NK-92 (cell line): Measurements from ENCODE around the gene SESTD1.

Source experiments
- DNase-seq: peaks from one replicate; lab custom pipeline; 2025; ENCODE audit not compliant: unreplicated experiment; lab: John Stamatoyannopoulos, UW

Gene SESTD1

GRCh38 chr2:179191110-179191509, 73.5 kb downstream of the SESTD1 start:
- no peak for DNase-seq

DNA sequence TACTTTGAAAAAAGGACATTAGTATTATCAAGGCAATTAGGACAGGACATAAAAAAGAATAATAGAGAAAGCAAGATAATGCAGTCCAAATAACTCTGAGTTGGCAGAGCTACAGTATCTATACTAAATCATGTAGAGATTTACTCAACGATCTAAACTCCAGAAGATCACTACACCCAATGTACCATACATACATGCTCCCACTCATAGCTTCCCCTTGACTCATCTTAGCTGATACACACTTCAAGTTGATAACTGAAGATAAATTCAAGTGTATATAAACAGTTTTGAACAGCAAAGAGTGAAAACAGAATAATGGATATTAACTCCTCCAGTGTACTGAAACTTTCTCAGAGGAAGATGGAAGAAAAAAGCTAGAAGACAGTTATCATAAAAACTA, 78.5 kb downstream of the SESTD1 start:
- no peak for DNase-seq

GRCh38 chr2:179184610-179185009, 80.0 kb downstream of the SESTD1 start:
- DNase-seq = no peak

DNA sequence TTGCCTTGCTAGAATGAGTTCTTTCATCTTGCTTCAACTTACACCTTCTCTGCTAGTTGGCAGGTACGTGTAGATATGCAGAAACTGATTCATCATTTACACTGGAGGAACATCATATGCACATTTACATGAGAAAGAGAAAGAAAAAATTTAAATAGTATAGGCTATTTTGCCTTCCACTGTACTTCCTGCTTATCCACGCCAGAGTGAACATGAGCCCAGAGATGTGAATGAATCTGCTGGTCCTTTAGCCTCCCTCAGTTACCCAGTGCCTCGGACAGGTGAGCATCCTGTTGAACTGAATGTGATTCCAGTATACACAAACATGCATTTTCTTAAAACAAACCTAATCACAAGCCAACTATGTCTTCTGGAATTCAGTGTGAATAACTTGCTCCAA, 83.6 kb downstream of the SESTD1 start:
- no peak for DNase-seq

- no peak for DNase-seq
These were observed 84.4 kb downstream of the SESTD1 start for GRCh38 chr2:179180242-179180641.

- no peak for DNase-seq
These were observed 84.9 kb downstream of the SESTD1 start for GRCh38 chr2:179179719-179180118.

DNA sequence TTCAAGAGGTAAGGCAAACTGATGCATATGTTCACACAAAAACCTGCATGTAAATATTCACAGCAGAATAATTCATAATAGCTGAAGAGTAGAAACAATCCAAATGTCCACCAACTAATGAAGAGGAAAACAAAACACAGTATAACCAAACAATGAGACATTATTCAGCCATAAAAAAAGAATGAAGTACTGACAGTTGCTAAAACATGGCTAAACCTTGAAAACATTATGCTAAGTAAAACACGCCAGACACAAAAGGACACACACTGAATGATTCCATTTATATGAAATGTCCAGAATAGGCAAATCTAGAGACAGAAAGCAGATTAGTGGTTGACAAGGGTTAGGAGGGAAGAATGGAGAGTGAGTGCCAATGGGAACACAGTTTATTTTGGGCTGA, 86.9 kb downstream of the SESTD1 start:
- DNase-seq = no peak

GRCh38 chr2:179174240-179174639, 90.4 kb downstream of the SESTD1 start:
- DNase-seq = no peak

DNA sequence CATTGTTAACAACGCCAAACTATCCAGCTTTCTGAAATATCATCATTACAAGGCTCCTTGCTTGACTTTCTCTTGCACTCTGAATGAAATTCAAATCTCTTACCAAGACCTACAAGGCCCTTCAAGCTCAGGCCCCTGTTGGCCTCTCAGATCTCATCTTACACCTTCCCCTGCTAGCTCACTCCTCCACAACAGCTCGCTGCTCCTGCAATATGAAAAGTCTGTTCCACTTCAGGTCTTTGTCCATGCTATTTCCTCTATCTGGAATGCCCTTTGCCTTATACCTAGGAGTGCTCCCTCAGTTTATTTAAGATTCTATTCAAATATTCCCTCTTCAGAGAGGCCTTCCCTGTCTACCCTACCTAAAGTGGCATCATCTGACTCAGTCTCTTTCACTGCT, 91.7 kb downstream of the SESTD1 start:
- DNase-seq = no peak

- DNase-seq = no peak
These were observed 93.3 kb downstream of the SESTD1 start for GRCh38 chr2:179171371-179171770.

DNA sequence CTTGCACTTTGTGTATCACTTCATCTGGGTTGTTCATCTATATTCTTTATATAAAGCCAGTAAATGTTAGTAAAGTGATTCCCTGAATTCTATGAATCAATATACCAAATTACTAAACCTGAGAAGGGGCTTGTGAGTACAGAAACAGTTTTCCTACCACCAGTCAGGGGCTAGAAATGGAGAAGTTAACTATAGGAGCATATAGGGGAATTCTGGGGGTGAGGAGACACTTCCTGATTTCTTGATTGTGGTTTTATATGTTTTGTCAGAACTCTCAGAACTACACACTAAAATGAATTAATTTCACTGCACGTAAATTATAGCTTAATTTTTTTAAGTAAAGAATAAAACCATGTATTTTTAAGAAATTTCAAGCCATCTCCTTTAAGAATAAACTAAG, 93.7 kb downstream of the SESTD1 start:
- DNase-seq = no peak

DNA sequence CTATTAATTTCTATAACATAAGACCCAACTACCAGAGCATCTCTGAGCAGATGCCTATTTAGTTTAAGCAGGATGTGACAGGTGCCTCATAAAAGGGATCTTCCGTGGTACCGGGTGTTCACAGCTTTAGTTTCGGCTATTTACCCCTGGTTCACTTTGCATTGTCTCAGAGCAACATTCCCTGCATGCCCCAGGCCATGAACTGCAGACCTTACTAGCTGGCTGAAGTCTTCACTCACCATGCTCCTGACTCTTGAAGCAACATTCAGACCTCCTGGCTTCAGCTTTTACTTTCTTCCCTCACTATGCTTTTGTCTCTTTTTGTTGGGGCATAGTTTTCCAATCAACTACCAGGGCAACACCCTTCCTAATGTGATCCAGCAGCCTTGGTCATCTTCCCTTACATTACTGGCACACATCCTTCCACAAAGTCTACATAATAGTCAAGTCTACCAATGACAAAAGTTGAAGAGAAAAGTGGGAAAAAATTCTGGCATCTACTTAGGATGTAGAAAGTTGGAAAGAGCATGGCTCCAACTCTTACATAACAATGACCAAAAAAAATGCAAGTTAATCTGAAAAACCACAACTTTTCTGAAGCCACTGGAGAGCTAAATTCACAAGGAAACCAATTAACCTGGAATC, 99.2 kb downstream of the SESTD1 start:
- no peak for DNase-seq

DNA sequence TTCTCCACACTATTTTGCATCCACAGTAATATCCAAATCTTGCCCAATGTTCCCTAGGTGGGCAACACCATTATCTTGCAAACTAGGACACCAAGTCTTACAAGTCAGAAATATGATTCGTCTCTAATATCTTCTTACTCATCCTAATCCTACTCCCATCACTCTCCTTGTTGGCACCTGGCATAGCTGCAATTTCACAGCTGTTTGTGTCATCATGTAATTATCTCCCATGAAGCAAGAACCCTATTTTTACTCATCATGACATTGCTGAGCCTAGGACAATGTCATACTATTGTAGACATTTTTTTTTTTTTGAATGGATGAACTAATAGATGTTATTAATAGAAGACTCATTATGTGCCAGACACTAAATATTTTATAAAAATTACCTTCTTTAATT, 123.4 kb downstream of the SESTD1 start:
- DNase-seq = no peak

GRCh38 chr2:179140571-179140970, 124.1 kb downstream of the SESTD1 start:
- no peak for DNase-seq

DNA sequence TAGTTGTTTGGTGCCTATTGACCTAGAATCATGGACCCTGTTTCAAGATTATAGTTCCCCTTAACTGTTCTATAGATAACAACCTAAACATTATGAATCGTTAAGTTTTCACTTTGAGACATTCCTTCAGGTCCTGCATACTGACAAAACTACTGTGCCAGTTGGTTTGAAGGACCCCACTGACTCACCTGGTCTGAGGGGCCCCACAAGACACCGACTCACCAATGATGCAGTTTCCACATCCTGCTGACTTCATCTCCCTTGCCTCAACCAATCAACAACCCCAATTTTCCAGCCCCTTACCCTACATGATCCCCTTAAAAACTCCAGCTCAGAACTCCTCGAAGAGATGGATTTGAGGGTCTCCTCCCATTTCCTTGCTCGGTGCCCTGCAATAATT, 125.1 kb downstream of the SESTD1 start:
- no peak for DNase-seq

- no peak for DNase-seq
These were observed 127.4 kb downstream of the SESTD1 start for GRCh38 chr2:179137200-179137759.

DNA sequence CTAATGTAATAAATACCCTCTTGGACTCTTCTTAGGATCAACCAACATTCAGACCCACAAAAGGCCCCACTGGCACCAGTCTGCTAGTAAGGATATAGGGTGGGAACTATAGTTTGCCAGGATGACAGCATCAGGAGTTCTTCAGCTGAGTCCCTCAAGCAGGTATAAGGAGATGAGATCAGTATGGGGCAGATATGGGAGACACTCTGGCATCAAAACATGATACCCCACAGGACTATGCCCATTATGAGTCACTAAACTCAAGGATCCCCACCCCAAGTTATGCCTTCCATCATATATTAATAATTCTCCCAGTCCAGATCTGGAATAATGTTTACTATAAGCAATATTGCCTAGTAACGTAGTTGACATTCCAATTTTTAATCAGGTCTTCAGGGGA, 131.6 kb downstream of the SESTD1 start:
- no peak for DNase-seq

DNA sequence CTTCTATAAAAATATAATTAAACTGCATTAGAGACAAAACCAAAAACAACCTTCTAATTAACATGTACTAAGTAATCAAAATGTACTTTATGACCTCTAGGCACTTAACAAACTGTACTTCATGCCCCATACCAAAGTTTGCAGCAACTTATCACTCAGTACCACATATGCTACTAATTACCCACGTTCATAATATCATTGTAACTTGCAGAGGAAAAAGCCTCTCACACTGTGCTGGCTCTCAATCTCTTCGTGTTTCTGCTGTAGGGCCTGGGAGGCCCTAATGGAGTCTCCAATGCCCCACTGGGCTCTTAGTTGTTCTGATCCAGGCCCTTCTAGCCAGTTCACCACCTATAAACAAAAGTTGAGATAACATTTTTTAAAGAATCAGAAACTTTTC, 132.6 kb downstream of the SESTD1 start:
- no peak for DNase-seq

- no peak for DNase-seq
These were observed 134.1 kb downstream of the SESTD1 start for GRCh38 chr2:179130560-179130959.

- DNase-seq = no peak
These were observed 134.9 kb downstream of the SESTD1 start for GRCh38 chr2:179129574-179130238.

- no peak for DNase-seq
These were observed 139.2 kb downstream of the SESTD1 start for GRCh38 chr2:179125404-179125803.

DNA sequence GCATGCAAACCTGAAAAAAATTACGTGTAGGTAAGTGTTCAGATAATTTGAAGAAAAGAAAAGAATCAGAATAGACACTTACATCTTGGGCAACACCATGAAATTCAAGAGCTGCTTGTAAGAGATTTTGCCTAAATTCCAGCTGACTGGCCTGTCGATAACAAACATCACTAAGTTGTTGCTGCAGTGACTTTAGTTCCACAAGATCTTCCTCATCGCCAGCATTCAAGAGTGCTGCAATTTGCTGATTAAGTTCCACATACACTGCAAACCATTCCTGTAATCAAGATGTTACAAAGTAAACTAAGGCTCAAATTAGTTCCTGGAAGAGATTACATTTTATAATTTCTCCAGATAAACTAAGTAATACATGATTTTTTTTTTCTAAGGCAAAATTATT, 140.3 kb downstream of the SESTD1 start:
- no peak for DNase-seq

- no peak for DNase-seq
These were observed 141.4 kb downstream of the SESTD1 start for GRCh38 chr2:179123272-179123662.
